ENCODE results near the gene MAGEC3. TPM values are rescaled to one million over a fixed set of nuclear protein-coding genes. Genes with fewer than 3 reads are reported as not detected.
"Not testable (repeated sequence)": the region's sequence is repeated elsewhere in the genome, so short reads cannot be mapped to it uniquely, and the experiment has no call there.

Gene MAGEC3, protein sequence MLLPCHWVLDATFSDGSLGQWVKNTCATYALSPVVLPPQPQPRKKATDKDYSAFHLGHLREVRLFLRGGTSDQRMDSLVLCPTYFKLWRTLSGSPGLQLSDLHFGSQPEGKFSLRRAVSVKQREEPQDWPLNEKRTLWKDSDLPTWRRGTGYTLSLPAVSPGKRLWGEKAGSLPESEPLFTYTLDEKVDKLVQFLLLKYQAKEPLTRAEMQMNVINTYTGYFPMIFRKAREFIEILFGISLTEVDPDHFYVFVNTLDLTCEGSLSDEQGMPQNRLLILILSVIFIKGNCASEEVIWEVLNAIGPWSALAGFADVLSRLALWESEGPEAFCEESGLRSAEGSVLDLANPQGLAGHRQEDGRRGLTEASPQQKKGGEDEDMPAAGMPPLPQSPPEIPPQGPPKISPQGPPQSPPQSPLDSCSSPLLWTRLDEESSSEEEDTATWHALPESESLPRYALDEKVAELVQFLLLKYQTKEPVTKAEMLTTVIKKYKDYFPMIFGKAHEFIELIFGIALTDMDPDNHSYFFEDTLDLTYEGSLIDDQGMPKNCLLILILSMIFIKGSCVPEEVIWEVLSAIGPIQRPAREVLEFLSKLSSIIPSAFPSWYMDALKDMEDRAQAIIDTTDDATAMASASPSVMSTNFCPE
- 0.21 TPM in 1 of 2 replicates, not detected in the other for total RNA-seq (2014; rRNA removed; shearing (Covaris generic))
- polyA plus RNA-seq (2015; cell fraction: cytosol; rRNA removed) = not detected in 2 replicates
- 2.4 and 11.4 TPM in 2 replicates for polyA plus RNA-seq (2015; cell fraction: nucleus; rRNA removed)

DNA sequence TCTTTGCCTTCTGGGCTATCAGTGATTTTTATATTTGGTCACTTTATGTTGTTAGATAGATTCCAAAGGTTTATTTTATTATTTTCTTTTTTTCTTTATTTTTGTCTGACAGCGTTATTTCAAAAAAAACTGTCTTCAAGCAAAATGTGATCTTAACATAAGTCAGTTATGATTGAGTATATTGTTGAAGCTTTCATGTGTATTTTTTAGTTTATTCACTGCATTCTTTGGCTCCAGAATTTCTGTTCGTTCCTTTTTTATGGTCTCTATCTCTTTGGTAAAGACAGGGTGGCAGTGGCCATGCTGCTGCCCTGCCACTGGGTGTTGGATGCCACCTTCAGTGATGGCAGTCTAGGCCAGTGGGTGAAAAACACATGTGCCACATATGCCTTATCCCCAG lies at the start of gene MAGEC3:
Gene MAGEC3 (plus strand): TSS at position 301 of the 400 bp plus-strand sequence. CDS start 0 bp downstream, at position 301.
- in situ Hi-C loops (cut with HindIII; ENCODE audit: low pct_unique_long_range_greater_than_20kb, low sequenced_read_pairs) = no loop called here

GRCh38 chrX:141791856-141792255 lies 46.3 kb upstream of the MAGEC3 start:
- DNase-seq (ENCODE audit: low read depth, low spot score) = no peak
- in situ Hi-C loops (cut with HindIII; ENCODE audit: low pct_unique_long_range_greater_than_20kb, low sequenced_read_pairs) = no loop called here

More for the DNA sequence above, at the start of gene MAGEC3:
- no peak for DNase-seq (ENCODE audit: low read depth, low spot score)

- in situ Hi-C loops (cut with HindIII; ENCODE audit: low pct_unique_long_range_greater_than_20kb, low sequenced_read_pairs) = no loop called here
These were observed 26.7 kb upstream of the MAGEC3 start for GRCh38 chrX:141811438-141811837.

GRCh38 chrX:141814213-141814857 lies 23.8 kb upstream of the MAGEC3 start:
- in situ Hi-C loops (cut with HindIII; ENCODE audit: low pct_unique_long_range_greater_than_20kb, low sequenced_read_pairs) = no loop called here
- no peak for DNase-seq (ENCODE audit: low read depth, low spot score)

More at GRCh38 chrX:141811438-141811837, 26.7 kb upstream of the MAGEC3 start:
- no peak for DNase-seq (ENCODE audit: low read depth, low spot score)

DNA sequence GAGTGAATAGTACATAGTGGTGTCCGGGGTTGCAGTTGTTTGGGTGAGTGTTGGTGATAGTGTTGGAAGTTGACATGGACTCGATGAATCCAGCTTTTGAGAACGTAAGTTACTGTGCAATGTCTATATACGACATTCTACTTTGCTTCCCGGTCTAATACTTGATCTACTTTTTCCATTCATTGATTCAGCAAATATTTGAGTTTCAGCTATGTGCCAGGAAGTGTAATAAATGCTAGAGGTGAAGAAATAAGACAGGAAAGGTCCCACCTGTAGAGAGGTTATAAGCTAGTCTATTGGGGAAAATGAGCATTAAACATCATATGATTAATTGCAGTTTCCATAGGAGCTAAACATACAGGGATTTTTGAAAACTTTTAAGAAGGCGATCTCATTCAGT lies 22.2 kb upstream of the MAGEC3 start:
- DNase-seq (ENCODE audit: low read depth, low spot score) = no peak
- in situ Hi-C loops (cut with HindIII; ENCODE audit: low pct_unique_long_range_greater_than_20kb, low sequenced_read_pairs) = no loop called here

- in situ Hi-C loops (cut with HindIII; ENCODE audit: low pct_unique_long_range_greater_than_20kb, low sequenced_read_pairs) = no loop called here
These were observed 5.9 kb upstream of the MAGEC3 start for GRCh38 chrX:141832247-141832646.

GRCh38 chrX:141839856-141840255 lies 1.7 kb downstream of the MAGEC3 start:
- in situ Hi-C loops (cut with HindIII; ENCODE audit: low pct_unique_long_range_greater_than_20kb, low sequenced_read_pairs) = no loop called here
- no peak for DNase-seq (ENCODE audit: low read depth, low spot score)

More at GRCh38 chrX:141832247-141832646, 5.9 kb upstream of the MAGEC3 start:
- no peak for DNase-seq (ENCODE audit: low read depth, low spot score)

DNA sequence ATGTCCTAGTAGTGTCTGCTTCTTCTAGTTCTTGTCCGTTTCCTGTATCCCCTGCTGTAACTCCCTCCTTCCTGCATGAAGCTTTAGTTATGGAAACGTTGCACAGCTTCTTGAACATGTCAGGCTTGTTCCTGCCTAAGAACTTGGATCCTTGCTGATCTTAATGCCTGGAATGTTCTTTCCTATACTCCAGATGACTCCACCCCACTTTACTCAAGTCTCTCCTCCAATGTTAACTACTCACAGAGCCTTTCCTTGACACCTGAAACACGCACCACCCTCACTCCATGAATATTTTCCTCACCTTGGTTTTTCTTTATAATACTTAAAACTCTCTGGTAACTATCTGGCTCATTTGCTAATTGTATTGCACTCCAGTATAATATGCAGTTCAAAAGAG lies 19.4 kb downstream of the MAGEC3 start:
- in situ Hi-C loops (cut with HindIII; ENCODE audit: low pct_unique_long_range_greater_than_20kb, low sequenced_read_pairs) = no loop called here
- DNase-seq (ENCODE audit: low read depth, low spot score) = no peak

- in situ Hi-C loops (cut with HindIII; ENCODE audit: low pct_unique_long_range_greater_than_20kb, low sequenced_read_pairs) = no loop called here
- no peak for DNase-seq (ENCODE audit: low read depth, low spot score)
These were observed 41.5 kb downstream of the MAGEC3 start for GRCh38 chrX:141879616-141880015.

DNA sequence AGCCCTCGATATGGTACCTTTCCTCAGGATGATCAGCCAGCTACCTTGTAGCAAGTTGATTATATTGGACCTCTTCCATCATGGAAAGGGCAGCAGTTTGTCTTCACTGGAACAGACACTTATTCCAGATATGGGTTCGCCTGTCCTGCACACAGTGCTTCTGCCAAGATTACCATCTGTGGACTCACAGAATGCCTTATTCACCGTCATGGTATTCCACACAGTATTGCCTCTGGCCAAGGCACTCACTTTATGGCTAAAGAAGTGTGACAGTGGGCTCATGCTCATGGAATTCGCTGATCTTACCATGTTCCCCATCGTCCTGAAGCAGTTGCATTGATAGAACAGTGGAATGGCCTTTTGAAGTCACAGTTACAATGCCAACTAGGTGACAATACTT lies 50.7 kb downstream of the MAGEC3 start:
- in situ Hi-C loops (cut with HindIII; ENCODE audit: low pct_unique_long_range_greater_than_20kb, low sequenced_read_pairs); DNase-seq (ENCODE audit: low read depth, low spot score): not testable (repeated sequence)

- in situ Hi-C loops (cut with HindIII; ENCODE audit: low pct_unique_long_range_greater_than_20kb, low sequenced_read_pairs) = no loop called here
- DNase-seq (ENCODE audit: low read depth, low spot score) = no peak
These were observed 56.6 kb downstream of the MAGEC3 start for GRCh38 chrX:141894733-141895132.

DNA sequence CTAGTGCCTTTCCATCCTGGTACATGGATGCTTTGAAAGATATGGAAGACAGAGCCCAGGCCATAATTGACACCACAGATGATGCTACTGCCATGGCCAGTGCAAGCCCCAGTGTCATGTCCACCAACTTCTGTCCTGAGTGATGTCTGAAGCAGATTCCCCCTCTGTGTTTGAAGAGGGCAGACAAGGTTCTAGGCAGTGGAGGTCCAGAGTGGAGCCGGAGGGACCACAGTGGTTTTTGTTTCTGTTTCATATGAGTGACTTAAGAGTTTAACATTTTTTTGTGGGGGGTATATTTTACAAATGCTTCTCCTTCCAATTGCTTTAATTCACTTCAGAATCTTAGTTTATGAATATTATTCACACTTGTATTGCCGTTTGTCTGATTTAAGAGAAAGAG lies 59.6 kb downstream of the MAGEC3 start:
- no peak for DNase-seq (ENCODE audit: low read depth, low spot score)
- in situ Hi-C loops (cut with HindIII; ENCODE audit: low pct_unique_long_range_greater_than_20kb, low sequenced_read_pairs) = no loop called here

DNA sequence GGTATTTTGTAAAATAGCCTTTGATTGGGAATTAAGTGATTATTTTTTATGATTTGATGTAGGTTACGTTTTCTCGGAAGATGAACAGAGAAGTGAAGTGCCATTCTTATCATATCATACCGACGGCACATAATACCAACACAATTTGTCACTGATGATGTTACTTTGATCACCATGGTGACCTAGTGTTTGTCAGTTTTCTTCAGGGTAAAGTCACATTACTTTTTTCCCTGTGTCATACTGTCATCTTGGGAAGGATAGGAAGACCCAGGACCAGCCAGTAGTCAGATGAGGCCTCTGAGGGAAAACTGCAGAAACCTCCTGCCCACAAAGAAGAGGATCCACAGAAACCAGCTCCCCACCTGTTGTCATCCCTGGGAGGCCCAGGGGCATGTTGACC lies 64.2 kb downstream of the MAGEC3 start:
- in situ Hi-C loops (cut with HindIII; ENCODE audit: low pct_unique_long_range_greater_than_20kb, low sequenced_read_pairs) = no loop called here
- DNase-seq (ENCODE audit: low read depth, low spot score) = no peak

- in situ Hi-C loops (cut with HindIII; ENCODE audit: low pct_unique_long_range_greater_than_20kb, low sequenced_read_pairs) = no loop called here
- peak; percentile 51 for DNase-seq (ENCODE audit: low read depth, low spot score)
These were observed 65.5 kb downstream of the MAGEC3 start, which contains the start of gene MAGEC1 for GRCh38 chrX:141903400-141904155. MAGEC1 (plus strand) TSS chrX:141903894; CDS start chrX:141905073, 1,179 bp downstream.

DNA sequence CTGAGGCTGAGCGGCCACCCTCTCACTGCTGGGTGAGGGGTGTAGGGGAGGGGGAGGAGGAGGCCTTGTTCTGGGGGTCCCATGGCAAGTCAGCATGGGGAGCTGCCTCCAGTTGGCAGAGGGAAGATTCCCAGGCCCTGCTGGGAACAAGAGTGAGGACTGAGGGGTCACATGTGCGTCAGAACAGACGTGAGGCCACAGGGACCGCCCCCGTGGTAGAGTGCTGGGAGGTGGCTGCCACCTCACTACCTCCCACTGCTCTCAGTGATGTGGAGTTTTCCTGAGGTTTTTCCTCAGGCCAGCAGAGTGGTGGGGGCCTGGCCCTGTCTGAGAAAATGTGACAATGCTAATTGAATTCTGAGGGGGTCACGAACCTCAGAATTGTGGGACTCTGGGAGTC lies 66.1 kb downstream of the MAGEC3 start:
- peak; percentile 0 for DNase-seq (ENCODE audit: low read depth, low spot score)
- in situ Hi-C loops (cut with HindIII; ENCODE audit: low pct_unique_long_range_greater_than_20kb, low sequenced_read_pairs) = no loop called here

DNA sequence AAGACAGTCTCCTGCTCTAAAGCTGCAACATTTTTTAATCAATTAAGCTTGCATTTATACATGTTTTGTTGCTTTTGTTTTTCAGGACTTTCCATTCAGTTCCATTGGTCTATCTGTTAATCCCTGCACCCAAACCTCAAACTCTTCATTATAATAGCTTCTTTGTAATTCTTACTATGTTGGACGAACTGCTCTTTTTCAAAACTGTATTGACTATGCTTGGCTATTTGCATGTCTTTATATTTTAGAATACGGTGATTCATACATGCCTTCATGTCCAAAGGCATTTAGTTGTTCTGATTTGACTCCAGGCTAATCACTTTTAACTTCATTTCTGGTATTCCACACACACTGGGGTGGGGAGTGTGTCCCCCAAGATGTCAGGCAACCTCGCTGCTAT lies 79.7 kb downstream of the MAGEC3 start:
- in situ Hi-C loops (cut with HindIII; ENCODE audit: low pct_unique_long_range_greater_than_20kb, low sequenced_read_pairs) = no loop called here

GRCh38 chrX:141924293-141924692 lies 86.2 kb downstream of the MAGEC3 start:
- in situ Hi-C loops (cut with HindIII; ENCODE audit: low pct_unique_long_range_greater_than_20kb, low sequenced_read_pairs) = no loop called here
- DNase-seq (ENCODE audit: low read depth, low spot score) = no peak

More for the DNA sequence above, 79.7 kb downstream of the MAGEC3 start:
- no peak for DNase-seq (ENCODE audit: low read depth, low spot score)
